H1 (cell line): ENCODE measurements around the gene TAX1BP3. TPM values are rescaled to one million over a fixed set of nuclear protein-coding genes. Genes with fewer than 3 reads are reported as not detected.
A peak's percentile ranks its signal among the peaks of the same experiment; 100 is the strongest.

Source experiments
- CTCF ChIA-PET: fragments of 300-600 bp; sonication (Branson Sonifier 250); formaldehyde crosslinking; loops from one replicate; lab custom pipeline; 2021; ENCODE audit not compliant: partially characterized antibody; lab: Charles Lee
- POLR2A ChIA-PET: fragments of 300-600 bp; sonication (Branson Sonifier 250); formaldehyde crosslinking; loops from one replicate; lab custom pipeline; 2021; ENCODE audit warnings: inconsistent platforms; ENCODE audit not compliant: partially characterized antibody; lab: Charles Lee
- DNase-seq, 2 experiments: peaks; one replicate each; pipeline versions ENCODE4 v3.0.0 to v3.0.0-alpha.2; 2010 to 2022; ENCODE audit warnings: low spot score in 2 of 2, low read depth in 1 of 2, mixed read lengths in 1 of 2
- FAIRE-seq: peaks from 2 replicates; lab custom pipeline; 2011; peaks lifted over from hg19 to GRCh38; lab: Jason Lieb, UNC
- H2AFZ ChIP-seq: 2 replicates; pipeline ENCODE4 v1.8.1; 2012; ENCODE audit warnings: low read length, inconsistent platforms
- H2AK5ac ChIP-seq: 2 replicates; pipeline ENCODE4 v1.6.1; 2013; ENCODE audit warnings: low read depth, low read length
- H2BK120ac ChIP-seq: replicated peaks from 2 replicates; pipeline ENCODE3; 2013; ENCODE audit warnings: low read depth, low read length, inconsistent platforms
- H2BK12ac ChIP-seq: 2 replicates; pipeline ENCODE4 v1.6.1; 2013; ENCODE audit warnings: low read depth, low read length
- H2BK15ac ChIP-seq: 2 replicates; pipeline ENCODE4 v1.6.1; 2013; ENCODE audit warnings: low read length
- H2BK20ac ChIP-seq: 2 replicates; pipeline ENCODE4 v1.6.1; 2013; ENCODE audit warnings: low read length
- H2BK5ac ChIP-seq: 2 replicates; pipeline ENCODE4 v1.6.1; 2013; ENCODE audit warnings: low read depth, low read length
- H3K14ac ChIP-seq: 2 replicates; pipeline ENCODE4 v1.6.1; 2013; ENCODE audit warnings: inconsistent platforms; ENCODE audit not compliant: insufficient read length
- H3K18ac ChIP-seq: 2 replicates; pipeline ENCODE4 v1.6.1; 2013; ENCODE audit warnings: low read length; ENCODE audit errors: extremely low read depth
- H3K23ac ChIP-seq: 2 replicates; pipeline ENCODE4 v1.6.1; 2013; ENCODE audit warnings: inconsistent platforms; ENCODE audit not compliant: insufficient read length
- H3K23me2 ChIP-seq: 2 replicates; pipeline ENCODE4 v1.6.1; 2013; ENCODE audit warnings: low read depth, low read length
- H3K27ac ChIP-seq: 2 replicates; pipeline ENCODE4 v1.6.1; 2011; ENCODE audit warnings: low read depth, low read length, inconsistent platforms
- H3K27me3 ChIP-seq, 4 experiments: replicated peaks in 1 of 4; 1 replicate in 1 of 4; 2 replicates in 3 of 4; pipeline versions ENCODE4 v1.6.1 to v1.8.1; 2011 to 2013; ENCODE audit warnings: low read length in 3 of 4, mild to moderate bottlenecking in 3 of 4, inconsistent platforms in 2 of 4, mixed read lengths in 2 of 4, moderate library complexity in 1 of 4; ENCODE audit not compliant: control insufficient read depth in 3 of 4, insufficient read depth in 3 of 4; ENCODE audit errors: extremely low read depth in 1 of 4
- H3K36me3 ChIP-seq, 4 experiments: 2 replicates each; pipeline versions ENCODE4 v1.6.1 to v1.8.1; 2011 to 2013; ENCODE audit warnings: mild to moderate bottlenecking in 4 of 4, low read length in 3 of 4, moderate library complexity in 2 of 4, control low read depth in 1 of 4, inconsistent platforms in 1 of 4; ENCODE audit not compliant: insufficient read depth in 4 of 4, control insufficient read depth in 2 of 4
- H3K4ac ChIP-seq: replicated peaks from 2 replicates; pipeline ENCODE3; 2013; ENCODE audit warnings: low read length, low read depth, mixed read lengths, inconsistent platforms; ENCODE audit not compliant: insufficient read length
- H3K4me1 ChIP-seq, 4 experiments: replicated peaks in 1 of 4; 1 replicate in 1 of 4; 2 replicates in 3 of 4; pipeline versions ENCODE4 v1.6.1 to v1.8.1; 2011 to 2013; ENCODE audit warnings: low read length in 3 of 4, inconsistent platforms in 2 of 4, mixed read lengths in 1 of 4; ENCODE audit not compliant: insufficient read depth in 4 of 4, control insufficient read depth in 3 of 4
- H3K4me2 ChIP-seq, 2 experiments: 2 replicates each; pipeline versions ENCODE4 v1.6.1 to v1.8.1; 2011 to 2013; ENCODE audit warnings: low read depth in 2 of 2, low read length in 2 of 2, control low read depth in 1 of 2, inconsistent platforms in 1 of 2, mild to moderate bottlenecking in 1 of 2; ENCODE audit not compliant: insufficient read depth in 1 of 2
- H3K4me3 ChIP-seq, 4 experiments: fragments of 200-600, 300-600 bp in 1 of 4; sonication (generic), shearing (Covaris generic), sonication (Bioruptor Twin) in 1 of 4; 2 replicates each; pipeline versions ENCODE4 v1.5.1 to v1.8.1; 2011 to 2016; ENCODE audit warnings: low read length in 4 of 4, low read depth in 3 of 4, control low read depth in 2 of 4, inconsistent platforms in 2 of 4, mild to moderate bottlenecking in 2 of 4, mixed read lengths in 1 of 4, moderate library complexity in 1 of 4; ENCODE audit not compliant: insufficient read depth in 2 of 4; ENCODE audit errors: extremely low read depth in 1 of 4
- H3K56ac ChIP-seq: replicated peaks from 2 replicates; pipeline ENCODE3; 2013; ENCODE audit warnings: low read depth, mild to moderate bottlenecking, mixed read lengths, low read length, inconsistent platforms; ENCODE audit not compliant: insufficient read length
- H3K79me1 ChIP-seq: 2 replicates; pipeline ENCODE4 v1.6.1; 2013; ENCODE audit warnings: low read depth, low read length, control low read depth
- H3K79me2 ChIP-seq, 2 experiments: 2 replicates each; pipeline versions ENCODE4 v1.6.1 to v1.8.1; 2012 to 2013; ENCODE audit warnings: low read length in 2 of 2, mild to moderate bottlenecking in 2 of 2, inconsistent platforms in 1 of 2; ENCODE audit not compliant: insufficient read depth in 2 of 2, control insufficient read depth in 1 of 2
- H3K9ac ChIP-seq, 4 experiments: replicated peaks in 1 of 4; 1 replicate in 1 of 4; 2 replicates in 3 of 4; pipeline versions ENCODE4 v1.6.1 to v1.8.1; 2011 to 2013; ENCODE audit warnings: low read depth in 3 of 4, low read length in 3 of 4, control low read depth in 2 of 4, mild to moderate bottlenecking in 2 of 4, moderate library complexity in 2 of 4, inconsistent platforms in 1 of 4; ENCODE audit errors: extremely low read depth in 1 of 4
- H3K9me3 ChIP-seq, 2 experiments: 2 replicates each; pipeline versions ENCODE4 v1.6.1 to v1.8.1; 2012 to 2013; ENCODE audit warnings: mild to moderate bottlenecking in 2 of 2, moderate library complexity in 2 of 2, control low read depth in 1 of 2, inconsistent platforms in 1 of 2, low read depth in 1 of 2, low read length in 1 of 2, mixed read lengths in 1 of 2; ENCODE audit not compliant: insufficient read depth in 2 of 2
- H4K20me1 ChIP-seq, 2 experiments: replicated peaks in 1 of 2; 2 replicates each; pipeline versions ENCODE3 to v1.8.1; 2011 to 2013; ENCODE audit warnings: inconsistent platforms in 2 of 2, low read length in 2 of 2, mild to moderate bottlenecking in 1 of 2; ENCODE audit not compliant: insufficient read depth in 2 of 2, control insufficient read depth in 1 of 2
- H4K5ac ChIP-seq: 2 replicates; pipeline ENCODE4 v1.6.1; 2013; ENCODE audit warnings: low read length, low read depth, mixed read lengths, inconsistent platforms; ENCODE audit not compliant: insufficient read length
- H4K8ac ChIP-seq: 2 replicates; pipeline ENCODE4 v1.8.0; 2013; ENCODE audit warnings: mild to moderate bottlenecking, moderate library complexity, low read length, inconsistent platforms; ENCODE audit not compliant: insufficient read depth; ENCODE audit errors: extremely low read depth
- H4K91ac ChIP-seq: replicated peaks from 2 replicates; pipeline ENCODE3; 2013; ENCODE audit warnings: low read length, mixed read lengths, inconsistent platforms; ENCODE audit not compliant: insufficient read length
- GABPA ChIP-seq: IDR thresholded peaks from 2 replicates; pipeline ENCODE4 v1.6.1; 2011; ENCODE audit warnings: mild to moderate bottlenecking, low read length, moderate library complexity, borderline replicate concordance; ENCODE audit not compliant: insufficient read depth
- KDM1A ChIP-seq: fragments of 200-600, 300-600 bp; sonication (generic); IDR thresholded peaks from 2 replicates; pipeline ENCODE4 v1.7.1; 2016; ENCODE audit warnings: mild to moderate bottlenecking, low read length, borderline replicate concordance
- KDM4A ChIP-seq: IDR thresholded peaks from one replicate; pipeline ENCODE4 v1.7.1; 2012; ENCODE audit warnings: low read depth, mild to moderate bottlenecking, moderate library complexity, low read length, inconsistent platforms; ENCODE audit not compliant: severe bottlenecking
- PHF8 ChIP-seq: fragments of 200-600 bp; sonication (generic); conservative IDR thresholded peaks from 2 replicates; pipeline ENCODE4 v1.7.1; 2012; ENCODE audit warnings: low read depth, mild to moderate bottlenecking, inconsistent platforms, low read length, moderate library complexity
- RNF2 ChIP-seq: fragments of 200-900, 300-1000 bp; sonication (generic); IDR thresholded peaks from 2 replicates; pipeline ENCODE4 v1.7.1; 2016; ENCODE audit warnings: borderline replicate concordance, low read depth, mild to moderate bottlenecking, antibody characterized with exemption, low read length; ENCODE audit not compliant: poor library complexity, severe bottlenecking; ENCODE audit errors: missing control alignments
- SAP30 ChIP-seq: fragments of 300-600 bp; sonication (generic); IDR thresholded peaks from 2 replicates; pipeline ENCODE4 v1.7.1; 2012; ENCODE audit warnings: low read length, moderate library complexity, mild to moderate bottlenecking, inconsistent platforms; ENCODE audit not compliant: insufficient read depth, insufficient replicate concordance
- WGBS, 2 experiments: shearing (Covaris generic) in 1 of 2; methylation state at CpG; one replicate each; pipeline versions ENCODE4 v1.1.6 to v1.1.7; 2013 to 2015; ENCODE audit warnings: low lambda C conversion rate in 2 of 2, mixed read lengths in 2 of 2, inconsistent platforms in 1 of 2, low coverage in 1 of 2, missing lambda C conversion rate in 1 of 2; ENCODE audit not compliant: insufficient replicate concordance in 2 of 2, insufficient coverage in 1 of 2, insufficient read length in 1 of 2; ENCODE audit errors: extremely low coverage in 1 of 2, missing lambda C conversion rate in 1 of 2; 5-methylcytosine and 5-hydroxymethylcytosine counted together
- polyA plus RNA-seq, 7 experiments: library from polyadenylated mRNA; depleted of rRNA in 3 of 7; stranded (reverse) in 5 of 7; unstranded in 2 of 7; fragments of >200 nt in 5 of 7; fragments of 200-250 nt in 2 of 7; gene quantifications; 1 replicate in 5 of 7; 2 replicates in 1 of 7; 4 replicates in 1 of 7; pipeline versions ENCODE4 v1.2.1 to v1.2.3, GENCODE V29; 2011 to 2013; ENCODE audit warnings: missing spikeins in 2 of 7, mixed read lengths in 2 of 7
- total RNA-seq: library from RNA; stranded (reverse); fragmentation: NEBNext Ultra II Directional; extraction: Animal tissue kit (Norgen Biotek cat#: 25700); gene quantifications from 2 replicates; pipeline ENCODE4 v1.2.1, GENCODE V29; 2021
- TF ChIP-seq, protein P1 (sequence below): IDR thresholded peaks from 2 replicates; pipeline ENCODE4 v1.6.1; 2012; ENCODE audit warnings: inconsistent platforms

TAX1BP3 gene
- total and polyA plus RNA-seq, 2 of the 8 experiments (the other 6 are each of a cell fraction or from before 2014, with no cell fraction given) = 65.3 to 81.8 TPM

DNA sequence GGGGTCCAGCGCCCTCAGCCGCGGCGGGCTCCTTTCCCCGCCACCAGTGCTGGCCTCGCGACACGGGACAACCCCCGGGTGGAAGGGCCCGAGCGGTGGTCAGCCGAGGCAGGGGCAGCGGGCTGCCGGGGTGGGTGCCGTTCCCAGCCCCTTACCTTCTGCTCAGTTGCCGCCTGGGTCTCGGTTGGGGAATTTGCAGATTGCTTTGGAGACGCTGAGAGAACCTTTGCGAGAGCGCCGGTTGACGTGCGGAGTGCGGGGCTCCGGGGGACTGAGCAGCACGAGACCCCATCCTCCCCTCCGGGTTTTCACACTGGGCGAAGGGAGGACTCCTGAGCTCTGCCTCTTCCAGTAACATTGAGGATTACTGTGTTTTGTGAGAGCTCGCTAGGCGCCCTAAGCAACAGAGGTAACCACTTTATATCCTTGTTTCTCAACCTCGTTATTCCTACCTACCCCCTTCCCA is 31.4 kb downstream of the TAX1BP3 start:
- H3K18ac ChIP-seq = no peak overlapping the region
- H3K4me3 ChIP-seq = peak overlapping the region; percentile 87 to 95 (median 88)
- H3K36me3 ChIP-seq = peaks cover 3 to 12% (median 6%) of the 10 kb centered on the region in 4 experiments; a peak in 6 of 8 replicates
- peak overlapping the region; percentile 37 for H4K5ac ChIP-seq
- H3K9me3 ChIP-seq = no peaks in the 10 kb centered on the region
- no peak overlapping the region for H2BK15ac ChIP-seq
- H2BK5ac ChIP-seq = no peak overlapping the region
- 7% methylated on average over 17 of the region's 31 CpGs; no CpG with 5 or more reads in 1 of the 2 experiments for WGBS, 2 experiments
- H3K79me2 ChIP-seq = peaks cover 0 to 20% of the 10 kb centered on the region in 2 experiments; a peak in 2 of 4 replicates
- no peak overlapping the region for H3K23ac ChIP-seq
- H3K27ac ChIP-seq = no peak overlapping the region
- H2BK12ac ChIP-seq = no peak overlapping the region
- peak; percentile 67 for TF ChIP-seq KDM4A
- TF ChIP-seq, protein P1, sequence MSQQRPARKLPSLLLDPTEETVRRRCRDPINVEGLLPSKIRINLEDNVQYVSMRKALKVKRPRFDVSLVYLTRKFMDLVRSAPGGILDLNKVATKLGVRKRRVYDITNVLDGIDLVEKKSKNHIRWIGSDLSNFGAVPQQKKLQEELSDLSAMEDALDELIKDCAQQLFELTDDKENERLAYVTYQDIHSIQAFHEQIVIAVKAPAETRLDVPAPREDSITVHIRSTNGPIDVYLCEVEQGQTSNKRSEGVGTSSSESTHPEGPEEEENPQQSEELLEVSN = 0 out of 2 replicates have a peak, but pooled peaks have one; percentile 6
- no peak for TF ChIP-seq KDM1A
- peak; percentile 52; the same call in 1 of the 2 replicates for TF ChIP-seq PHF8
- no peak for TF ChIP-seq RNF2
- peak; percentile 22 for TF ChIP-seq SAP30
- TF ChIP-seq GABPA = no peak
- no peak overlapping the region for H2AK5ac ChIP-seq
- POLR2A ChIA-PET = interaction anchor here (0.6 to 3.4 kb wide), 10 partner anchors 10 to 146 kb away, joined by 3 to 19 read pairs (median 6); partner anchors contain the start of gene TAX1BP3
- H3K79me1 ChIP-seq = peaks cover 6% of the 10 kb centered on the region; the same call in 1 of the 2 replicates
- H4K20me1 ChIP-seq = peaks cover 2 to 12% of the 10 kb centered on the region in 2 experiments
- no peak overlapping the region for H2BK20ac ChIP-seq
- H3K14ac ChIP-seq = no peak overlapping the region
- H4K91ac ChIP-seq = no peak overlapping the region
- FAIRE-seq (no peak), DNase-seq (no peak)
- CTCF ChIA-PET = interaction anchor here (0.6 to 2.0 kb wide), 7 partner anchors 10 to 277 kb away, joined by 3 to 8 read pairs (median 3); no protein-coding TSS in a partner anchor
- H3K27me3 ChIP-seq = no peaks in the 10 kb centered on the region
- peaks cover 6% of the 10 kb centered on the region; the same call in 1 of the 2 replicates for H3K23me2 ChIP-seq
- no peak overlapping the region for H3K4ac ChIP-seq
- peak overlapping the region; percentile 13; the same call in 1 of the 2 replicates for H2AFZ ChIP-seq
- peaks cover 0 to 8% (median 5%) of the 10 kb centered on the region in 4 experiments; a peak in 3 of 7 replicates for H3K4me1 ChIP-seq
- H4K8ac ChIP-seq = peak overlapping the region; percentile 71
- H3K56ac ChIP-seq = peak overlapping the region; percentile 46
- H3K4me2 ChIP-seq = peak overlapping the region; percentile 50 to 91
- no peak overlapping the region for H2BK120ac ChIP-seq
- H3K9ac ChIP-seq = peak overlapping the region; percentile 79 to 90 (median 84); a peak in 5 of 7 replicates
